Keratinocyte (primary cell): Measurements from ENCODE around the gene DPYD. TPM values are rescaled to one million over a fixed set of nuclear protein-coding genes. Genes with fewer than 3 reads are reported as not detected.

Experiments
- DNase-seq: peaks from one replicate; pipeline ENCODE4 v3.0.0-alpha.2; 2011; ENCODE audit warnings: low read depth, missing footprints, low spot score
- FAIRE-seq: peaks from 2 replicates; lab custom pipeline; 2011; peaks lifted over from hg19 to GRCh38; lab: Jason Lieb, UNC
- H2AFZ ChIP-seq: 2 replicates; pipeline ENCODE4 v1.6.0; 2012; ENCODE audit warnings: low read length, control low read depth, inconsistent platforms; ENCODE audit not compliant: control insufficient read depth
- H3K27ac ChIP-seq: 2 replicates; pipeline ENCODE4 v1.5.1; 2011; ENCODE audit warnings: low read length; ENCODE audit not compliant: control insufficient read depth, insufficient read depth
- H3K27me3 ChIP-seq: 3 replicates; pipeline ENCODE4 v1.6.0; 2011; ENCODE audit warnings: low read length; ENCODE audit not compliant: control insufficient read depth, insufficient read depth; ENCODE audit errors: extremely low read depth
- H3K36me3 ChIP-seq, 2 experiments: 2 replicates in 1 of 2; 3 replicates in 1 of 2; pipeline ENCODE4 v1.5.1; 2011; ENCODE audit warnings: low read length in 2 of 2, mild to moderate bottlenecking in 1 of 2; ENCODE audit not compliant: control insufficient read depth in 2 of 2, insufficient read depth in 2 of 2; ENCODE audit errors: extremely low read depth in 1 of 2
- H3K4me1 ChIP-seq: 3 replicates; pipeline ENCODE4 v1.5.1; 2011; ENCODE audit warnings: low read length; ENCODE audit not compliant: control insufficient read depth, insufficient read depth; ENCODE audit errors: extremely low read depth
- H3K4me2 ChIP-seq: 3 replicates; pipeline ENCODE4 v1.6.0; 2011; ENCODE audit warnings: low read depth, low read length; ENCODE audit not compliant: control insufficient read depth, insufficient read depth; ENCODE audit errors: extremely low read depth
- H3K4me3 ChIP-seq, 3 experiments: fragments of 200-600 bp in 1 of 3; sonication (generic) in 1 of 3; 2 replicates in 2 of 3; 3 replicates in 1 of 3; pipeline ENCODE4 v1.5.1; 2011 to 2016; ENCODE audit warnings: low read length in 3 of 3, mild to moderate bottlenecking in 3 of 3, control low read depth in 2 of 3, inconsistent platforms in 1 of 3, low read depth in 1 of 3, mixed read lengths in 1 of 3, mixed run types in 1 of 3, moderate library complexity in 1 of 3; ENCODE audit not compliant: control insufficient read depth in 2 of 3, insufficient read depth in 2 of 3; ENCODE audit errors: extremely low read depth in 1 of 3
- H3K79me2 ChIP-seq: 2 replicates; pipeline ENCODE4 v1.6.0; 2012; ENCODE audit warnings: low read length; ENCODE audit not compliant: control insufficient read depth, insufficient read depth
- H3K9ac ChIP-seq: 3 replicates; pipeline ENCODE4 v1.6.0; 2011; ENCODE audit warnings: low read length; ENCODE audit not compliant: control insufficient read depth, insufficient read depth; ENCODE audit errors: extremely low read depth
- H3K9me1 ChIP-seq: 3 replicates; pipeline ENCODE4 v1.6.0; 2011; ENCODE audit warnings: low read length; ENCODE audit not compliant: control insufficient read depth, insufficient read depth; ENCODE audit errors: extremely low read depth
- H3K9me3 ChIP-seq: 2 replicates; pipeline ENCODE4 v1.5.1; 2012; ENCODE audit warnings: low read depth, low read length; ENCODE audit not compliant: control insufficient read depth
- H4K20me1 ChIP-seq: 3 replicates; pipeline ENCODE4 v1.6.0; 2011; ENCODE audit warnings: low read length; ENCODE audit not compliant: control insufficient read depth, insufficient read depth; ENCODE audit errors: extremely low read depth
- CTCF ChIP-seq, 3 experiments: IDR thresholded peaks in 1 of 3; conservative IDR thresholded peaks in 1 of 3; optimal IDR thresholded peaks in 1 of 3; 2 replicates in 2 of 3; 3 replicates in 1 of 3; pipeline versions ENCODE3 to v1.5.1; 2011; ENCODE audit warnings: low read length in 3 of 3, mild to moderate bottlenecking in 3 of 3, moderate library complexity in 2 of 3, control low read depth in 1 of 3, inconsistent platforms in 1 of 3; ENCODE audit not compliant: insufficient read depth in 2 of 3; ENCODE audit errors: extremely low read depth in 1 of 3
- EZH2 ChIP-seq: IDR thresholded peaks from one replicate; pipeline ENCODE4 v1.6.1; 2012; ENCODE audit warnings: inconsistent platforms, mild to moderate bottlenecking, low read length, moderate library complexity
- dilution Hi-C: fragments of 300-500 bp; cut with MboI; formaldehyde crosslinking; loops from one replicate; pipeline ENCODE4 v1.7.0; 2020; ENCODE audit warnings: low sequenced_read_pairs; ENCODE audit not compliant: extremely low pct_ligation_motif_present
- polyA plus RNA-seq, 5 experiments: library from polyadenylated mRNA; depleted of rRNA in 3 of 5; stranded (reverse) in 3 of 5; stranded (forward) in 1 of 5; unstranded in 1 of 5; fragments of >200 nt; gene quantifications; 1 replicate in 1 of 5; 2 replicates in 3 of 5; 3 replicates in 1 of 5; pipeline versions ENCODE4 v1.2.1 to v1.2.3, GENCODE V29; 2011 to 2012; ENCODE audit warnings: missing spikeins in 2 of 5, low read depth in 1 of 5, low replicate concordance in 1 of 5

The DPYD gene
- polyA plus RNA-seq, 1 donor (not counting 4 experiments of a cell fraction or from before 2014, with no cell fraction given): 1.9 TPM

GRCh38 chr1:97744977-97745376 is 175.9 kb downstream of the DPYD start:
- no peaks in the 10 kb centered on the region for H3K4me1 ChIP-seq
- H3K27me3 ChIP-seq: no peaks in the 10 kb centered on the region
- no peak overlapping the region for H3K4me3 ChIP-seq
- no peak overlapping the region for H3K27ac ChIP-seq
- H3K9ac ChIP-seq: no peak overlapping the region
- no peaks in the 10 kb centered on the region for H4K20me1 ChIP-seq
- no peaks in the 10 kb centered on the region for H3K9me3 ChIP-seq
- H3K9me1 ChIP-seq: no peaks in the 10 kb centered on the region
- H3K4me2 ChIP-seq: no peak overlapping the region
- DNase-seq (no peak), FAIRE-seq (no peak)
- H3K36me3 ChIP-seq: no peaks in the 10 kb centered on the region
- H3K79me2 ChIP-seq: no peaks in the 10 kb centered on the region
- TF ChIP-seq EZH2 (no peak), CTCF (optimal IDR thresholded peaks at IDR 0.05 in 1 of 3, IDR thresholded peaks at IDR 0.05 in 1 of 3, conservative IDR thresholded peaks at IDR 0.05 in 1 of 3; ENCODE audit: extremely low read depth in 1 of 3, insufficient read depth in 2 of 3, low read length in 3 of 3) (no peak)
- dilution Hi-C loops: no loop called here
- H2AFZ ChIP-seq: no peak overlapping the region

- Histone ChIP-seq H3K79me2 (no peaks in the 10 kb centered on the region), H3K36me3 (no peaks in the 10 kb centered on the region), H4K20me1 (no peaks in the 10 kb centered on the region), H3K9me3 (no peaks in the 10 kb centered on the region), H3K9ac (no peak overlapping the region), H3K4me2 (no peak overlapping the region), H3K9me1 (no peaks in the 10 kb centered on the region), H3K27ac (no peak overlapping the region), H3K4me3 (no peak overlapping the region), H2AFZ (no peak overlapping the region), H3K4me1 (no peaks in the 10 kb centered on the region), H3K27me3 (no peaks in the 10 kb centered on the region)
- TF ChIP-seq EZH2 (no peak), CTCF (optimal IDR thresholded peaks at IDR 0.05 in 1 of 3, IDR thresholded peaks at IDR 0.05 in 1 of 3, conservative IDR thresholded peaks at IDR 0.05 in 1 of 3; ENCODE audit: extremely low read depth in 1 of 3, insufficient read depth in 2 of 3, low read length in 3 of 3) (no peak)
- dilution Hi-C loops: no loop called here
- DNase-seq: no peak
- FAIRE-seq: no peak
Observed at GRCh38 chr1:97743129-97743528, 177.7 kb downstream of the DPYD start.
